ENCODE measurements around the gene LRP1B. TPM values are rescaled to one million over a fixed set of nuclear protein-coding genes. Genes with fewer than 3 reads are reported as not detected.
"Not testable (repeated sequence)": the region's sequence is repeated elsewhere in the genome, so short reads cannot be mapped to it uniquely, and the experiment has no call there.

LRP1B gene
- total and polyA plus RNA-seq, 5 donors from 2014 or later = not detected

DNA sequence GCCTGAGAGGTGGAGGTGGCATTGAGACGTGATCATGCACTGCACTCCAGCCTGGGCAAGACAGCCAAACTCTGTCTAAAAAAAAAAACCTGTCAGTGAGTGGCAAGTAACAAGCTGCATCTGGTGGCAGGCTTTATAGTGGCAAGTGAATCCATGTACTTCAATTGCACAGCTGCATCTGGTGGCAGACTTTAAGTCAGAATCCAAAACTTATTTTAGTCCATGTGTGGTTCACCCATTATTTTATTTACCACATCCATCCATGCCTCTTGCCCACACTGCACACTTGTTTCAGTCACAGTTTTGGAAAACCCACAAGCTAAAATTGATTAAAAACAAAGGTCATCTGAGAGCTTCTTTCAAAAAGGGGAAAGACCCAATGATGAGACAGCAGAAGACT lies 1714.2 kb downstream of the LRP1B start:
- Histone ChIP-seq H3K36me3 (ENCODE audit: control insufficient read depth, insufficient read depth, low read length) (no peaks in the 10 kb centered on the region), H3K27me3 (ENCODE audit: control insufficient read depth, insufficient read depth, low read length) (no peaks in the 10 kb centered on the region), H3K9me3 (ENCODE audit: control insufficient read depth in 2 of 2, low read length in 2 of 2) (peaks cover 0 to 5% of the 10 kb centered on the region in 2 experiments), H3K27ac (ENCODE audit: insufficient read depth, low read length, poor library complexity, severe bottlenecking) (no peak overlapping the region), H3K4me1 (ENCODE audit: control insufficient read depth, insufficient read depth, low read length, poor library complexity, severe bottlenecking) (no peaks in the 10 kb centered on the region), H3K4me3 (ENCODE audit: low read depth, low read length) (no peak overlapping the region)
- no peak overlapping the region for H3K27ac Mint-ChIP-seq
- H3K27me3 Mint-ChIP-seq = no peaks in the 10 kb centered on the region
- H3K9me3 Mint-ChIP-seq = peaks cover 3 to 21% (median 6%) of the 10 kb centered on the region in 7 donors
- no peaks in the 10 kb centered on the region for H3K4me1 Mint-ChIP-seq
- no peaks in the 10 kb centered on the region for H3K36me3 Mint-ChIP-seq
- no peak overlapping the region for H3K4me3 Mint-ChIP-seq
- ATAC-seq (ENCODE audit: low read depth in 2 of 2) (no peak), DNase-seq (no peak)

DNA sequence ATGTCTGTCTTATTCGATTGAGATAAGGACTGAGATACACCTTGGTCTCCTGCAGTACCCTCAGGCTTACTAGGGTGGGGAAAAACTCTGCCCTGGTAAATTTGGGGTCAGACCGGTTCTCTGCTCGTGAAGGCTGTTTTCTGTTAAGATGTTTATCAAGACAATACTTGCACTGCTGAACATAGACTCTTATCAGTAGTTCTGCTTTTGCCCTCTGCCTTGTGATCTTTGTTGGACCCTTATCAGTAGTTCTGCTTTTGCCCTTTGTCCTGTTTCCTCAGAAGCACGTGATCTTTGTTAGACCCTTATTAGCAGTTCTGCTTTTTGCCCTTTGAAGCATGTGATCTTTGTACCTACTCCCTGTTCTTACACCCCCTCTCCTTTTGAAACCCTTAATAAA lies 1715.8 kb downstream of the LRP1B start:
- not testable (repeated sequence) for H3K27me3 ChIP-seq (ENCODE audit: control insufficient read depth, insufficient read depth, low read length); H3K36me3 Mint-ChIP-seq

DNA sequence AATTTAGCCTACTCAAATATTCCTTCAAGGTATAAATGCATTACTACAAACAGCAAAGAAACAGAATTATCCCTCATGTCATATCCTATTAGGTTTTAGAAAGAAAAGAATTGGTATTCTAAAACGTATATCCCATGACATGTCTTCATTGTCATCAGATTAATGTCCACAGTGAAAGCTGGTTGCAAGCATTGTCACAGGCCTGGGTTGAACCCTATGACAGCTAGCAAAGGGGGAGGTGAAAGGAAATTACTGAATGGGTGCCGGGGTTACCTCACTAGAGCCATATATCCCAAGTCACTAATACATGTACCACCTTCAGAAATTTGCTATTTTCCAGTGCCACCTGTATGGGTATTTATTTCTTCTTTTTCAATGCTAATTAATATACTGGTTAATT lies 1720.1 kb downstream of the LRP1B start:
- Mint-ChIP-seq H3K9me3 (peaks cover 0 to 12% (median 6%) of the 10 kb centered on the region in 7 donors), H3K27me3 (no peaks in the 10 kb centered on the region), H3K4me3 (no peak overlapping the region), H3K36me3 (no peaks in the 10 kb centered on the region), H3K4me1 (no peaks in the 10 kb centered on the region), H3K27ac (no peak overlapping the region)
- DNase-seq (no peak), ATAC-seq (ENCODE audit: low read depth in 2 of 2) (no peak)
- no peaks in the 10 kb centered on the region for H3K27me3 ChIP-seq (ENCODE audit: control insufficient read depth, insufficient read depth, low read length)
- H3K27ac ChIP-seq (ENCODE audit: insufficient read depth, low read length, poor library complexity, severe bottlenecking) = no peak overlapping the region
- no peaks in the 10 kb centered on the region for H3K4me1 ChIP-seq (ENCODE audit: control insufficient read depth, insufficient read depth, low read length, poor library complexity, severe bottlenecking)
- no peaks in the 10 kb centered on the region for H3K36me3 ChIP-seq (ENCODE audit: control insufficient read depth, insufficient read depth, low read length)
- H3K4me3 ChIP-seq (ENCODE audit: low read depth, low read length) = no peak overlapping the region
- H3K9me3 ChIP-seq (ENCODE audit: control insufficient read depth in 2 of 2, low read length in 2 of 2) = peaks cover 0 to 9% of the 10 kb centered on the region in 2 experiments

More for the DNA sequence above, 1715.8 kb downstream of the LRP1B start:
- H3K4me3 Mint-ChIP-seq; H3K27ac ChIP-seq (ENCODE audit: insufficient read depth, low read length, poor library complexity, severe bottlenecking); H3K9me3 ChIP-seq (ENCODE audit: control insufficient read depth in 2 of 2, low read length in 2 of 2); H3K4me3 ChIP-seq (ENCODE audit: low read depth, low read length); ATAC-seq (ENCODE audit: low read depth in 2 of 2); H3K4me1 ChIP-seq (ENCODE audit: control insufficient read depth, insufficient read depth, low read length, poor library complexity, severe bottlenecking); H3K27ac Mint-ChIP-seq; H3K27me3 Mint-ChIP-seq; H3K4me1 Mint-ChIP-seq; DNase-seq; H3K36me3 ChIP-seq (ENCODE audit: control insufficient read depth, insufficient read depth, low read length): not testable (repeated sequence)
- H3K9me3 Mint-ChIP-seq = peaks cover 0 to 21% (median 6%) of the 10 kb centered on the region in 7 donors

DNA sequence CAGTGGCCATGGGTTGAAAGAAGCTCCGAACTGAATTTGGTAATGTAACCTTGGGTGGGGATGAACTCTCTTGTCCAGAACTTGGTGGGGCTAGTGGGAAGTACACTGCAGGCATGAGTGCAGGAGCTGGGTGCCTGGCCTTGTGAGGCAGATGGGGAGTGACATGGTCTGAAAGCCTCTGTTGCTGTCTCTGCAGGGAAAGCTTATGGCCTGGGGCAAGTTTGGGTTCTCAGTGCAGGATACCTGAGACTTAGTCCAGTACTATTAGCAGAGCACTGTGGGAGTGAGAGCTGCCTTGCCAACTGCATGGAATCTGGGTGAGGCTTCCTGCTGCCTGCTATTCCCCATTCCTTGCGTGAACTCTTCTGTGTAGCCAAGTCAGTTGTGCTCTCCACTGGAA lies 1729.8 kb downstream of the LRP1B start:
- Histone ChIP-seq H3K9me3 (ENCODE audit: control insufficient read depth in 2 of 2, low read length in 2 of 2) (peaks cover 0 to 14% of the 10 kb centered on the region in 2 experiments), H3K27ac (ENCODE audit: insufficient read depth, low read length, poor library complexity, severe bottlenecking) (no peak overlapping the region), H3K4me1 (ENCODE audit: control insufficient read depth, insufficient read depth, low read length, poor library complexity, severe bottlenecking) (no peaks in the 10 kb centered on the region), H3K36me3 (ENCODE audit: control insufficient read depth, insufficient read depth, low read length) (no peaks in the 10 kb centered on the region), H3K4me3 (ENCODE audit: low read depth, low read length) (no peak overlapping the region), H3K27me3 (ENCODE audit: control insufficient read depth, insufficient read depth, low read length) (no peaks in the 10 kb centered on the region)
- Mint-ChIP-seq H3K4me3 (no peak overlapping the region), H3K27ac (no peak overlapping the region), H3K9me3 (peaks cover 4 to 29% (median 7%) of the 10 kb centered on the region in 7 donors), H3K27me3 (no peaks in the 10 kb centered on the region), H3K4me1 (peaks cover 0 to 3% (median 0%) of the 10 kb centered on the region in 4 donors), H3K36me3 (no peaks in the 10 kb centered on the region)
- ATAC-seq (ENCODE audit: low read depth in 2 of 2) (no peak), DNase-seq (no peak)

DNA sequence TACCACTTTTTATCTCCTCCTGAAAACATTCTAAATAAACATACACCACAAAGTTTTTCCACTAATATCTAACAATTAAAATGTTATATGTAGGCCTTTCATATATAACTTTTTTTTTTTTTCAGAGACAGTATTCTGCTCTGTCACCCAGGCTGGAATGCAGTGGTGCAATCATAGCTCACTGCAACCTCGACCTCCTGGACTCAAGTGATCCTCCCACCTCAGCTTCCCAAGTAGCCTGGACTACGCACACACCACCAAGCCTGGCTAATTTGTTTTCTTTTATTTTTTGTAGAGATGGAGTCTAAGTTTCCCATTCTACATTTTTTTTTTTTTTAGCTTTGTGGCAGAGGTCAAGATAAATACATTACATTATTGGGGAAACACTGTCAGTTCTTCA lies 1738.0 kb downstream of the LRP1B start:
- H3K9me3 ChIP-seq (ENCODE audit: control insufficient read depth in 2 of 2, low read length in 2 of 2) = peaks cover 0 to 7% of the 10 kb centered on the region in 2 experiments
- DNase-seq (no peak), ATAC-seq (ENCODE audit: low read depth in 2 of 2) (no peak)
- no peak overlapping the region for H3K4me3 ChIP-seq (ENCODE audit: low read depth, low read length)
- no peak overlapping the region for H3K27ac ChIP-seq (ENCODE audit: insufficient read depth, low read length, poor library complexity, severe bottlenecking)
- H3K9me3 Mint-ChIP-seq = peaks cover 0 to 19% (median 1%) of the 10 kb centered on the region in 7 donors
- H3K36me3 Mint-ChIP-seq = no peaks in the 10 kb centered on the region
- H3K4me1 Mint-ChIP-seq = no peaks in the 10 kb centered on the region
- no peaks in the 10 kb centered on the region for H3K27me3 ChIP-seq (ENCODE audit: control insufficient read depth, insufficient read depth, low read length)
- no peaks in the 10 kb centered on the region for H3K36me3 ChIP-seq (ENCODE audit: control insufficient read depth, insufficient read depth, low read length)
- no peaks in the 10 kb centered on the region for H3K27me3 Mint-ChIP-seq
- H3K4me1 ChIP-seq (ENCODE audit: control insufficient read depth, insufficient read depth, low read length, poor library complexity, severe bottlenecking) = no peaks in the 10 kb centered on the region
- H3K4me3 Mint-ChIP-seq = no peak overlapping the region
- H3K27ac Mint-ChIP-seq = no peak overlapping the region

DNA sequence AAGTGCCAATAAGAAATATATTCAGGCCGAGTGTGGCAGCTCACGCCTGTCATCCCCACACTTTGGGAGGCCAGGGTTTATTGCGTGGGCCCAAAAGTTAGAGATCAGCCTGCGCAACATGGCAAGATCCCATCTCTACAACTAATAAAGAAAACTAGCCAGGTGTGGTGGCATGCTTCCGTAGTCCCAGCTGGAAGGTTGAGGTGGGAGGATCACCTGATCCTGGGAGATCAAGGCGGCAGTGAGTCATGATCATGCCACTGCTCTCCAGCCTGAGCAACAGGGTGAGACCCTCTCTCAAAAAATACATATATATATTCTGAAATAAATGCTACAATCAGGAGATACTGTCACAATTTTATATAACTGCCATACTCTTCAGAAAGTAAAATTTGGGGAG lies 1745.9 kb downstream of the LRP1B start:
- Mint-ChIP-seq H3K36me3 (no peaks in the 10 kb centered on the region), H3K27me3 (no peaks in the 10 kb centered on the region), H3K4me3 (no peak overlapping the region), H3K9me3 (peaks cover 0 to 10% (median 3%) of the 10 kb centered on the region in 7 donors), H3K4me1 (no peaks in the 10 kb centered on the region), H3K27ac (no peak overlapping the region)
- Histone ChIP-seq H3K27me3 (ENCODE audit: control insufficient read depth, insufficient read depth, low read length) (no peaks in the 10 kb centered on the region), H3K4me1 (ENCODE audit: control insufficient read depth, insufficient read depth, low read length, poor library complexity, severe bottlenecking) (no peaks in the 10 kb centered on the region), H3K4me3 (ENCODE audit: low read depth, low read length) (no peak overlapping the region), H3K9me3 (ENCODE audit: control insufficient read depth in 2 of 2, low read length in 2 of 2) (peaks cover 0 to 9% of the 10 kb centered on the region in 2 experiments), H3K36me3 (ENCODE audit: control insufficient read depth, insufficient read depth, low read length) (no peaks in the 10 kb centered on the region), H3K27ac (ENCODE audit: insufficient read depth, low read length, poor library complexity, severe bottlenecking) (no peak overlapping the region)
- ATAC-seq (ENCODE audit: low read depth in 2 of 2) = no peak
- DNase-seq = no peak

DNA sequence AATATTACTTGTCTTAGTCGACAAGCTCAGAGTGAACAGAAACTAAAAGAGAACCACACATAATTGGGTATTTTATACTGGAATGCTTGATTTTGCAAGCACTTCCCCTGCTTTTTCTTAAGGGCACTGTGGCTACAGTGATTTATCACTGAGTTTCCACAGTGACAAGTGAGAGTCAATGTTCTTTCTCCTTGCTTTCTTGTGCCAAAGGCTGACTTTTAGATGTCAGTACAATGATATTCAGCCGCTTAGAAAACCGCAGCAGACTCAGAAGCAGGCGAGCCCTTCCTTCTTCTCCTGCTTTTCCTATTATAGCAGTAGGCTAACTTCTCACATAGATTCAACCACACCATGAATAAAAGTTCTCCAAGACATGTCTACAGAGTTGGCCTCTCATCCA lies 1747.0 kb downstream of the LRP1B start:
- Histone ChIP-seq H3K4me1 (ENCODE audit: control insufficient read depth, insufficient read depth, low read length, poor library complexity, severe bottlenecking) (no peaks in the 10 kb centered on the region), H3K36me3 (ENCODE audit: control insufficient read depth, insufficient read depth, low read length) (no peaks in the 10 kb centered on the region), H3K9me3 (ENCODE audit: control insufficient read depth in 2 of 2, low read length in 2 of 2) (peaks cover 3 to 9% of the 10 kb centered on the region in 2 experiments), H3K27me3 (ENCODE audit: control insufficient read depth, insufficient read depth, low read length) (no peaks in the 10 kb centered on the region), H3K4me3 (ENCODE audit: low read depth, low read length) (no peak overlapping the region), H3K27ac (ENCODE audit: insufficient read depth, low read length, poor library complexity, severe bottlenecking) (no peak overlapping the region)
- ATAC-seq (ENCODE audit: low read depth in 2 of 2) (no peak), DNase-seq (no peak)
- Mint-ChIP-seq H3K9me3 (peaks cover 0 to 14% (median 5%) of the 10 kb centered on the region in 7 donors), H3K27me3 (no peaks in the 10 kb centered on the region), H3K4me3 (no peak overlapping the region), H3K4me1 (no peaks in the 10 kb centered on the region), H3K27ac (no peak overlapping the region), H3K36me3 (no peaks in the 10 kb centered on the region)

DNA sequence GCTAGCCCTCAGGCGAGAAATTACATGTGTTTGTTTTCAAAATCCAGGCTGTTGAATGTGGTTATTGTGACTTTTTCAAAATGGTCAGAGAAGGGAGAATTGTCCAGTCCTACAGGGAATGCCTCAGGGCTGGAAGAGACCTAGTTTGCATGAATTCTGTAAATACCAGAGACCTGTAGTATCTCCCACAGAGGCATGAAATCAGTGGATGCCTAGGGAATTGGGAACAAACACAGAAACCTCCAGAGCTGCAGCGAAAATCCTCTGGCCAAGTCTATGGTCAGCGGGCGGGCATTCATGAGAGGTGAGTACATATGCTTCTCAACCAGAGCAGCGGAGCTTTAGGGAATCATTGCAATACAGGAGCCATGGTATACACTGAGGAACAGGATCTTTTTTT lies 1754.1 kb downstream of the LRP1B start:
- no peak overlapping the region for H3K27ac ChIP-seq (ENCODE audit: insufficient read depth, low read length, poor library complexity, severe bottlenecking)
- H3K4me1 Mint-ChIP-seq = no peaks in the 10 kb centered on the region
- no peaks in the 10 kb centered on the region for H3K27me3 ChIP-seq (ENCODE audit: control insufficient read depth, insufficient read depth, low read length)
- no peaks in the 10 kb centered on the region for H3K36me3 ChIP-seq (ENCODE audit: control insufficient read depth, insufficient read depth, low read length)
- no peak overlapping the region for H3K4me3 ChIP-seq (ENCODE audit: low read depth, low read length)
- ATAC-seq (ENCODE audit: low read depth in 2 of 2) (no peak), DNase-seq (no peak)
- H3K36me3 Mint-ChIP-seq = no peaks in the 10 kb centered on the region
- no peak overlapping the region for H3K27ac Mint-ChIP-seq
- H3K9me3 Mint-ChIP-seq = peaks cover 0 to 14% (median 3%) of the 10 kb centered on the region in 7 donors
- H3K4me1 ChIP-seq (ENCODE audit: control insufficient read depth, insufficient read depth, low read length, poor library complexity, severe bottlenecking) = no peaks in the 10 kb centered on the region
- H3K27me3 Mint-ChIP-seq = no peaks in the 10 kb centered on the region
- peaks cover 3 to 9% of the 10 kb centered on the region in 2 experiments for H3K9me3 ChIP-seq (ENCODE audit: control insufficient read depth in 2 of 2, low read length in 2 of 2)
- no peak overlapping the region for H3K4me3 Mint-ChIP-seq

Measured in CD4-positive, CD25-positive, alpha-beta regulatory T cell (primary cell).